ENCODE results near the gene PPIB.
"Not testable (repeated sequence)": the region's sequence is repeated elsewhere in the genome, so short reads cannot be mapped to it uniquely, and the experiment has no call there.

PPIB gene

DNA sequence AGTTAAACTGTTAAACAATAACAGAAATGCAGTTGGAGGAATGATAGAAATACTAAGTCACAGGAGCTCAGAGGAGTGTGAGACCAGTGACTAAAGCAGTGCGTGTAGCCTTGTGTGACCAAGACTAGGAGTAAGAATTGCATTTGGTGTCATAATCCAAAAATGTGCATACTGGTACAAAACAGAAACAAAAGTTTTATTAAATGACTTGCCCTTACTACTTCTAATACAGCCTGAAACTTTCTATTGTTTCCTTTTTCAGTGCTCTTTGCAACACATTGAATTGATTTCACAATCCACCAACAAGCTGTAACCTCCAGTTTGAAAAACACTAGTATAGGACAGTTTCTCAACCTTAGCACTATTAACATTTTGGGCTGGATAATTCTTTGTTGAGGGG lies 49.9 kb downstream of the PPIB start:
- no peaks in the 10 kb centered on the region for H3K9me3 Mint-ChIP-seq
- H3K4me1 Mint-ChIP-seq (ENCODE audit: low read depth), result peaks cover 38% of the 10 kb centered on the region
- no peaks in the 10 kb centered on the region for H3K27me3 Mint-ChIP-seq
- H3K36me3 Mint-ChIP-seq (ENCODE audit: low read depth), result peaks cover 61% of the 10 kb centered on the region
- peak overlapping the region; percentile 76 for H3K27ac Mint-ChIP-seq
- H3K4me3 Mint-ChIP-seq, result no peak overlapping the region
- no peak for DNase-seq

GRCh38 chr15:64112073-64112772 lies 50.6 kb downstream of the PPIB start:
- Mint-ChIP-seq H3K27ac (peak overlapping the region; percentile 76), H3K9me3 (no peaks in the 10 kb centered on the region), H3K36me3 (ENCODE audit: low read depth) (peaks cover 54% of the 10 kb centered on the region), H3K4me3 (no peak overlapping the region), H3K4me1 (ENCODE audit: low read depth) (peaks cover 44% of the 10 kb centered on the region), H3K27me3 (no peaks in the 10 kb centered on the region)
- DNase-seq, result no peak

DNA sequence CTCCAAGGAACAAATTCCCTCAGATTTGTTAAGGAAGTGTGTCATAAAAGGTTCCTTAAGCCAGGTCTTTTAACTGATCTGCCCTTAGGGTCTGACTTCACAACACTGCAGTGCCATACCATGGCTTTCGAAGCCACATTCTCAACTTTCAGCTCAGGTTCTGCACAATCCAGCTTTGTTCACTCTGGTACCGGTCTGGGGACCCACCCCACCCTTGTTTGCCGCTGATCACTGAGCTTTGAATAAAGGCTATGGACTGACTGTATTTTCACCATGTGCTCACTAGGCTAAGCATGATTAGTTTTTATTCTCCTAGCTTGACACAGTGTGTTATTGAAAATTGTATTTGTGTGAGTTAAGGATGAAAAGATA lies 51.2 kb downstream of the PPIB start:
- peaks cover 49% of the 10 kb centered on the region for H3K36me3 Mint-ChIP-seq (ENCODE audit: low read depth)
- no peak overlapping the region for H3K4me3 Mint-ChIP-seq
- H3K27ac Mint-ChIP-seq, result peak overlapping the region; percentile 76
- no peaks in the 10 kb centered on the region for H3K9me3 Mint-ChIP-seq
- no peaks in the 10 kb centered on the region for H3K27me3 Mint-ChIP-seq
- peaks cover 49% of the 10 kb centered on the region for H3K4me1 Mint-ChIP-seq (ENCODE audit: low read depth)
- no peak for DNase-seq

- Mint-ChIP-seq H3K27me3 (no peaks in the 10 kb centered on the region), H3K27ac (peak overlapping the region; percentile 73), H3K4me1 (ENCODE audit: low read depth) (peaks cover 55% of the 10 kb centered on the region), H3K9me3 (no peaks in the 10 kb centered on the region), H3K36me3 (ENCODE audit: low read depth) (peaks cover 43% of the 10 kb centered on the region), H3K4me3 (no peak overlapping the region)
- DNase-seq, result no peak
Measured at GRCh38 chr15:64110950-64111678, 51.7 kb downstream of the PPIB start.

DNA sequence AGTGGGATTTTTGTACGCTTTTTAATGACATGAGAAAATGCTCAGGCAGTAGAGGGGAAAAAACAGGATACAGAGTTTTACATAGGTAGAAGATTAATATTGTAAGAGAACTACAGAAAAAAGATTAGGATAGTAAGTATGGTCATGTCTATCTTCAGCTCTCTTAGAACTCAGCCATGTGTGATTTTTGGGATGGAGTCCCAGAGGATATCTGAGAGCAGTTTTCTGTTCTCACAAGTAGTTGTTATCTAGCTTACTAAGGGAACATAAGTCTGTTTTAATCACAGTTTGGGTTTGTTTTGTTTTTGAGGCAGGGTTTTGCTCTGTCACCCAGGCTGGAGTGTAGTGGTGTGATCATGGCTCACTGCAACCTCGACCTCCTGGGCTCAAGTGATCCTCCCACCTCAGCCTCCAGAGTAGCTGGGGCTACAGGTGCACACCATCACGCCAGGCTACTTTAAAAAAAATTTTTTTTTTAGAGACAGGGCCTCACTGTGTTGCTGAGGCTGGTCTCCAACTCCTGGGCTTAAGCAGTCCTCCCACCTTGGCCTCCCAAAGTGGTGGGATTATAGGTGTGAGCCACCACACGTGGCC lies 52.6 kb downstream of the PPIB start:
- H3K36me3 Mint-ChIP-seq (ENCODE audit: low read depth), result peaks cover 34% of the 10 kb centered on the region
- not testable (repeated sequence) for H3K4me3 Mint-ChIP-seq
- H3K4me1 Mint-ChIP-seq (ENCODE audit: low read depth), result peaks cover 60% of the 10 kb centered on the region

GRCh38 chr15:64107337-64107736 lies 55.5 kb downstream of the PPIB start:
- Mint-ChIP-seq H3K4me1 (ENCODE audit: low read depth) (peaks cover 68% of the 10 kb centered on the region), H3K27me3 (no peaks in the 10 kb centered on the region), H3K9me3 (no peaks in the 10 kb centered on the region), H3K27ac (no peak overlapping the region), H3K4me3 (no peak overlapping the region), H3K36me3 (ENCODE audit: low read depth) (peaks cover 10% of the 10 kb centered on the region)
- DNase-seq, result no peak

More for the DNA sequence above, 52.6 kb downstream of the PPIB start:
- H3K27me3 Mint-ChIP-seq, DNase-seq, H3K9me3 Mint-ChIP-seq: not testable (repeated sequence)
- H3K27ac Mint-ChIP-seq, result peak overlapping the region; percentile 73
